NOMO-1 (cell line): ENCODE measurements around the gene STUB1.

Experiments used
- DNase-seq, 2 experiments: peaks; one replicate each; lab custom pipeline; 2025; ENCODE audit not compliant: unreplicated experiment in 2 of 2; lab: John Stamatoyannopoulos, UW

STUB1 gene

GRCh38 chr16:710500-711075, 30.4 kb downstream of the STUB1 start:
- DNase-seq, result no peak

GRCh38 chr16:711084-711483, 30.9 kb downstream of the STUB1 start:
- DNase-seq, result no peak

DNA sequence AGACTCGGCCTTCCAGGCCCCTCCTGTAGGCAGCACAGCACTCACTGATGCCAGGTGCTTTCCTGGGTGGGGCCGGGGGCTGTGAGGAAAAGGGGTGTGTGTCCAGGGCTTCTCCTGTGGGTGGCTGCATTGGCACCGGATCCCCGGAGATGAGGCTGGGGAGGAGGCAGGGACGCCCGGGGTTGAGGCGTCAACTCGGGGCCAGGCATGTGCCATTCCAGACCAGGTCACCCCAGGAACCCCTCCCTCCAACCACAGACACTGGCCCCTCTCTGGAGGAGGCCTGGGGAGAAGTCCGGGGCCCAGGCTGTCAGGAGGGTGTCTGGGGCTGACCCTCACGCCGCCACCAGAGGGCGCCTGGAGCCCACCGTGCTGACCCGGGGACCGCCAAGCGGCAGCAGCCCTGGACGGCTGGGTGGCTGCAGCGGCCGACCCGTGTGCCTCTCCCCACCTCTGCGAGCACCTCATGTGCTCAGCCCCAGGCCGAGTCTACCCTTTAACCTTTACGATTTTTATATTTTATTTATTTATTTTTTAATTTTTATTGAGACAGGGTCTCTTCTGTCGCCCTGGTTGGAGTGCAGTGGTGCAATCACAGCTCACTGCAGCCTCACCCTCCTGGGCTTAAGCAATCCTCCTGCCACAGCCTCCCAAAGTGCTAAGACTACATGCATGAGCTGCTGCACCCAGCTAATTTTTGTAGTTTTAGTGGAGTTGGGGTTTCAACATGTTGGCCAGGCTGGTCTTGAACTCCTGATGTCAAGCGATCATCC, 31.5 kb downstream of the STUB1 start:
- peak; percentile 62 to 65 for DNase-seq

DNA sequence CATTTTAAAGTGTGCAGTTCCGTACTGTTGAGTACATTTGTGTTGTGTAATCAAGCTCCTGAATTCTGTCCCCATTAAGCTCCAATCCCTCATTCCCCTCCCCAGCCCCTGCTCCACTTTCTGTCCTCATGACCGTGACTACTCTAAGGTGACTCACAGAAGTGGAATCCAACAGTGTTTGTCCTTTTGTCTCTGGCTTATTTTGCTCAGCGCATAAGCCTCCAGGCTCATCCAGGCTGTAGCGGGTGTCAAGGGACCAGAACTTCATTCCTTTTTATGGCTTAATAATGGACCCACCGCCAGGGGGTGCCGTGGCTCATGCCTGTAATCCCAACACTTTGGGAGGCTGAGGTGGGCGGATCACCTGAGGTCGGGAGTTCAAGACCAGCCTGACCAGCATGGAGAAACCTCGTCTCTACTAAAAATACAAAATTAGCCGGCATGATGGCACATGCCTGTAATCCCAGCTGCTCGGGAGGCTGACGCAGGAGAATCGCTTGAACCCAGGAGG, 32.6 kb downstream of the STUB1 start:
- peak in 1 of 2 experiments; percentile 17 for DNase-seq

DNA sequence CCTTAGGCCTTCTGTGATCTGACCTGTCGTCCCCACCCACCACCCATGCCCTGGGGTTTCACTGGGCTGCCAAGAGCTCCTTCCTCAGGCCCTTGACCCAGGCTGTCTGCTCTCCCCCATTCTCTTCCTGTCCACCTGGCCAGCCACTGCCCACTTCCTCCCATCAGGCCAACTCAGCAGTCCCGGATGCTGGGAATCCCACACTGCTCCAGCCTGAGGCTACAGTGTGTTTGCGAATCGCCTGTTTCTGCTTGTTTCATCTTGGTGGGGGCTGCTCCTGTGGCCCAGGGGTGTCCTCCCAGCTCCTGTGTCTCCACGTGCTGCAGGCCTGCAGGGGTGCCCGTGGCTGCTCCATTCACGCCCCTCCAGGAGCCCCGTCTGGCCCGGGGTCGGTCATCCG, 33.9 kb downstream of the STUB1 start:
- DNase-seq, result no peak

DNA sequence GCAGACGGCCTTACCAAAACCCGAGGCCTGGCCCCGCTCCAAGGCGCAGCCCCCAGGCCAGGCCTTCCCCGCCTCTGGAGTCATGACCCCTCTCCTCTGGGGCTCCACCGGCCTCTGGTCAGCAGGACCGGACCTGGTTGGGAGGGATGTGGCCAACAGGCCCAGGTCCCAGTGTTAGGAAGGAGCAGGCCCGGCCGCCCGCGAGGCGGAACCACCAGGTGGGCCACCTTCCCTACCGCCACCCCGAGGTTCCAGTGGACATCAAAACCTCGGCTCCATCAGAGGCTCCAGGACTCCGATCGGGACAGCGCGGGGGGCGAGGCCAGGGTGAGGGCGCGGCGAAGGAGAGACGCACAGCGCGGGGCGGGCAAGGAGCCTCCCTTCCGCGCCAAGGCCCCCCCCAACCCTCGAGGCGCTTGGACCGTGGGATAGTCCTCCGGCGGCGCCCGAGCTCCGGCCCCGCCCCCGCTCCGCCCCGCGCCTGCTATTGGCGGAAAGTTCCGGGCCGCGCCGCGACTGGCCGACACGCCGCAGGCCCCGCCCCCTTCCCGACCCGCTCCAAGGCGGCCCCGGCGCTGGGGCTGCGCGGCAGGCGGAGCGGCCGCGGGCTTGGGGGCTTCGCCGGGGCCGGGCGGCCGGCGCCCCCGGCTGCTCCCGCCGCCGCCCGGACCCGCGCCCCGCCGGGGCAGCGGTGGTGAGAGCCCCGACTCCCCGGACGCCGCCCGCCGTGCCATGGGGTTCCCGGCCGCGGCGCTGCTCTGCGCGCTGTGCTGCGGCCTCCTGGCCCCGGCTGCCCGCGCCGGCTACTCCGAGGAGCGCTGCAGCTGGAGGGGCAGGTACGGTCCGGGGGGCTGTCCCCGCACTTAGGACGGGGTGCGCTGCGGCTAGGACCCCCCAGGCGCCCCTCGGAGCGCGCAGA, 34.6 kb downstream of the STUB1 start, which contains the start of gene METRN:
Gene METRN, plus strand, starts transcription at position 561 of the 919 bp plus-strand sequence. Its CDS starts 172 bp downstream, at position 733.
- DNase-seq, result peak; percentile 78 to 91

DNA sequence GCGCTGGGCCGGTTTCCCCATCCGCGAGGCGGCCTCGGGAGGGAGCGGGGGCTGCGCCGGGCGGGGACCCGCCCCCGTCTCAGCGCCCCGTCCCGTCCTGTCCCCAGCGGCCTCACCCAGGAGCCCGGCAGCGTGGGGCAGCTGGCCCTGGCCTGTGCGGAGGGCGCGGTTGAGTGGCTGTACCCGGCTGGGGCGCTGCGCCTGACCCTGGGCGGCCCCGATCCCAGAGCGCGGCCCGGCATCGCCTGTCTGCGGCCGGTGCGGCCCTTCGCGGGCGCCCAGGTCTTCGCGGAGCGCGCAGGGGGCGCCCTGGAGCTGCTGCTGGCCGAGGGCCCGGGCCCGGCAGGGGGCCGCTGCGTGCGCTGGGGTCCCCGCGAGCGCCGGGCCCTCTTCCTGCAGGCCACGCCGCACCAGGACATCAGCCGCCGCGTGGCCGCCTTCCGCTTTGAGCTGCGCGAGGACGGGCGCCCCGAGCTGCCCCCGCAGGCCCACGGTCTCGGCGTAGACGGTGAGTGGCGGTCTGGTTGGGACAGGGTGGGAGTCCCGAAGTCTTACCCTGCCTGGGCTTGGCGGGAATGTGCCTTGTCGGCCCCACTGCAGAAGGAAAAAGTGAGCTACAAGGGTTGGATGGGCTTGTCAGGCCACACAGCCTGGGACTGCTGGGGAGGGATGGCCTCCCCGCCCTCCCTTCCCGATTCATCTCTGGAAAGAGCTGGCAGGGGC, 35.4 kb downstream of the STUB1 start:
- DNase-seq, result no peak

DNA sequence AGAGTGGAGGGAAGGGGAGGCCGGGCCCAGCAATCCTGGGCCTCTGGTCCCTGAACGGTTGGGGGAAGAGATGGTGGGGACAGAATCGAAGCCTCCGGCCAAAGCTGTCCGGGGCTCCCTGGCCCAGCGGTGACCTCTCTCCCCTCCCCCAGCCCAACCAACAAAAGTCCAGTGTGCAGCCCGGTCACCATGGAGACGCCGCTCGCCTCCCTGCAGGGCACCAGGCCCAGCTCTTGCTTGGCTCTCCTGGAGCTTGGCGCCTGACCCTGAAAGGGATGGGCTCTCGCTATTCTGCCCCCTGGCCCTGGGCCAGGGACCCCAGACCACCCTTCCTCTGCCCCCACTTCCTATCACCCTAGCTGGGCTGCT, 36.0 kb downstream of the STUB1 start:
- DNase-seq, result no peak

DNA sequence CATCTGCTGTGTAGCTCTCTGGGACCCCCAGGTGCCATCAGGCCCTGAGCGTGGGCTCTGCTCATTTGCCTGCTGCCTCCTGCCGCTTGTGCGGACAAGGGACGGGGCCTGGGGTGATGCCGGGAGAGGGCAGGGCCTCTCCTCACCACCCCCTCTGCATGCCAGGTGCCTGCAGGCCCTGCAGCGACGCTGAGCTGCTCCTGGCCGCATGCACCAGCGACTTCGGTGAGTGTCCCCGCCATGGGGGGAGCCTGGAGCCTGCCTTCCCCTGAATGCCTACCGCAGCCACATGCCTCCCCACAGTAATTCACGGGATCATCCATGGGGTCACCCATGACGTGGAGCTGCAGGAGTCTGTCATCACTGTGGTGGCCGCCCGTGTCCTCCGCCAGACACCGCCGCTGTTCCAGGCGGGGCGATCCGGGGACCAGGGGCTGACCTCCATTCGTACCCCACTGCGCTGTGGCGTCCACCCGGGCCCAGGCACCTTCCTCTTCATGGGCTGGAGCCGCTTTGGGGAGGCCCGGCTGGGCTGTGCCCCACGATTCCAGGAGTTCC, 36.6 kb downstream of the STUB1 start:
- no peak for DNase-seq

DNA sequence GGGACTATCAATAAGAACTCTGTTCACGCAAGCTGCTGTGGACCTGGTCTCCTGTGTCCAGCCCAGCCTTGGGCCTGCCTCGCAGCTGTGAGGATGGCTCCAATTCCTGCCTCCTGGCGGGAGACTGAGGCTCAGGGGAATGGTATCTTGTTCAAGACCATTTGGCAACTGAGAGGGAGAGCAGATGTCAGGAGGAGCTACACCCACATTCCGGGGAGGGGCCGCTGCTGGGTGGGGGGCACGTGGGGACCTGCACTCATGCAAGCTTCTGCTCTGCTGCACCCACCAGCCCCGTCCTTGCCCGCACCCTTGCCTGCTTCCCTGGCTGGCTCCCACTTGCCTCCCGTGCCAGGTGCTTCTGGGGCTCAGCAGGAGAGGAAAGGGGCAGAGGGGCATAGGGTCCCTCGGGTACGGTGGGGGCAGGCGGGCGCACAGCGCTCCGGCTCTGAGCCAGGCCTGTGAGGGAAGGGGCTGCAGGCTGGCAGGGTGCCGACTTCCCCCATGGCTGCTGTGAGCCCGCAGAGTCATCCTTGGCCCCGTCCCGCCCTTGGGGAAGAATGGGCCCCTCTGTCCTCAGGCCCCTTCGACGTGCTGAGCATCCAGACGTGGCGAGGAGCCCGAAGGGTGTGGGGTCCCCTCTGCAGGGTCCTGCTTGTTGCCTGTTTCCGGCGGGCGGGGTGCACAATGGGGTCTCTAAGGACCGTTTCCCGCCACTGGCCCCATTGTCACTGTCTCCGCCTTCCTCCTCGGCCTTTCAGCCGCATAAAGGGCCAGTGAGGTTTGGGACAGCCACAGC, 37.4 kb downstream of the STUB1 start:
- no peak for DNase-seq

DNA sequence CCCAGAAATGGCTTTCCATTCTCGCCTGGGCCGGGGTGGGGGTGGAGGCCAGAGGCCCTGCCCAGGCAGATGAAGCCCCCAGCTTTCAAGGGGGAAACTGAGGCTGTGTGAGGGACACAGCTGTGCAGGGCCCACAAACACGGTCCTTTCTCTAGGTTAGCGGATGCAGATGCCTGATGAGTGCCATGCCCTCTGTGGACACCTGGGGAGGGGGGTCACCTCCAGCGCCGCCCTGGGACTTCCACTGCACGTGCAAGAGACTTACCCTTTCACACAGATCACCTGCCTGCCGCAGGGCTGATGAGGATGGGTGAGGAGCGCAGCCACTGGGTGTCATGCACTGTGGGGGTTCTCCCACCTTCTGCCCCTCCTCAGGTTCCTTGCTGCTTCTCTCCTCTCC, 38.2 kb downstream of the STUB1 start:
- no peak for DNase-seq

GRCh38 chr16:718922-719321, 38.7 kb downstream of the STUB1 start:
- DNase-seq, result no peak

DNA sequence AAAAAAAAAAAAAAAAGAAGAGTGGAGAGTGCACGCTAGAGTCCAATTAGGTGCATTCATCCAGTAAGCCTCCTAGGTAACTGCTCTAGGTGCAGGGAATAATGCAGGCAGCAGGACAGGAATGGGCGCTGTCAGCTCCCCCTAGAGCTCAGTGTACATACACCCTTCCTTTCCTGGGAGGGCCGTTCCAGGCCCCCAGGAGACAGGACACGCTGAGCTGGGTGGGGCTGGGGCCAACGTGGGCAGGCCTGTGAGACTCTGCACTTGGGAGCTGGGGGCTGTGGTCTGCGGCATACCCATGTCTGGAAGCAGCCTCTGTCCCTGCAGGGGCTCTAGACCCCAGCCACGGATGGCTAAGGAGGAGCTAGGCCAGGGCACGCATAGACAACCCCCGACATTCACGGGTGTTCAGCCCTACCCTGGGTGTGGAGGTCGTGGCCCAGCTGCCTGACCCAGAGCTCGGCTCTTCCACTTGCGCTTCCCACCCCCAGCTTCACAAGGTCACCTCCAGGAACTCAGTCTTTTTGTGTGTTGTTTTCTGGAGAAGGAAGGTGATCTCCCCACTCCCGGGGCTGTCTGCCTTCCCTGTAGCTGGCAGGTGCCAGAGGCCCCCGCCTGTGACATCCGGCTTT, 39.7 kb downstream of the STUB1 start:
- DNase-seq, result peak in 1 of 2 experiments; percentile 57

- DNase-seq, result peak; percentile 23 to 57
These were observed 40.3 kb downstream of the STUB1 start for GRCh38 chr16:720447-720989.

GRCh38 chr16:720990-721764, 41.0 kb downstream of the STUB1 start, which contains the start of gene ANTKMT:
Gene ANTKMT (plus strand): TSS chr16:721146. CDS start chr16:721275, 129 bp downstream.
- peak; percentile 82 to 87 for DNase-seq

GRCh38 chr16:721765-722540, 41.7 kb downstream of the STUB1 start:
- no peak for DNase-seq
